ENCODE data around the gene FBLN5.

The FBLN5 gene

GRCh38 chr14:91925727-91926121 lies 21.8 kb downstream of the FBLN5 start:
- TF ChIP-seq CTCF (IDR thresholded peaks at IDR 0.05; ENCODE audit: borderline replicate concordance, insufficient read depth, low read depth, low read length), result no peak
- no peak overlapping the region for H3K4me3 ChIP-seq (ENCODE audit: low read depth, low read length)

- no peak for TF ChIP-seq CTCF (IDR thresholded peaks at IDR 0.05; ENCODE audit: borderline replicate concordance, insufficient read depth, low read depth, low read length)
- H3K4me3 ChIP-seq (ENCODE audit: low read depth, low read length), result no peak overlapping the region
Measured at GRCh38 chr14:91925001-91925726, 22.3 kb downstream of the FBLN5 start.

- no peak for TF ChIP-seq CTCF (IDR thresholded peaks at IDR 0.05; ENCODE audit: borderline replicate concordance, insufficient read depth, low read depth, low read length)
- H3K4me3 ChIP-seq (ENCODE audit: low read depth, low read length), result no peak overlapping the region
Measured at GRCh38 chr14:91920526-91920925, 27.0 kb downstream of the FBLN5 start.

- no peak for TF ChIP-seq CTCF (IDR thresholded peaks at IDR 0.05; ENCODE audit: borderline replicate concordance, insufficient read depth, low read depth, low read length)
- no peak overlapping the region for H3K4me3 ChIP-seq (ENCODE audit: low read depth, low read length)
Measured at GRCh38 chr14:91919814-91920213, 27.7 kb downstream of the FBLN5 start.

- no peak for TF ChIP-seq CTCF (IDR thresholded peaks at IDR 0.05; ENCODE audit: borderline replicate concordance, insufficient read depth, low read depth, low read length)
- no peak overlapping the region for H3K4me3 ChIP-seq (ENCODE audit: low read depth, low read length)
Measured at GRCh38 chr14:91918186-91918883, 29.2 kb downstream of the FBLN5 start.

- no peak for TF ChIP-seq CTCF (IDR thresholded peaks at IDR 0.05; ENCODE audit: borderline replicate concordance, insufficient read depth, low read depth, low read length)
- H3K4me3 ChIP-seq (ENCODE audit: low read depth, low read length), result no peak overlapping the region
Measured at GRCh38 chr14:91912035-91912434, 35.5 kb downstream of the FBLN5 start.
